ENCODE data around the gene RPP25L. TPM values are rescaled to one million over a fixed set of nuclear protein-coding genes. Genes with fewer than 3 reads are reported as not detected.
A peak's percentile ranks its signal among the peaks of the same experiment; 100 is the strongest.

Gene RPP25L
- total RNA-seq, 2 donors from 2014 or later: 36.4 to 40.7 TPM

DNA sequence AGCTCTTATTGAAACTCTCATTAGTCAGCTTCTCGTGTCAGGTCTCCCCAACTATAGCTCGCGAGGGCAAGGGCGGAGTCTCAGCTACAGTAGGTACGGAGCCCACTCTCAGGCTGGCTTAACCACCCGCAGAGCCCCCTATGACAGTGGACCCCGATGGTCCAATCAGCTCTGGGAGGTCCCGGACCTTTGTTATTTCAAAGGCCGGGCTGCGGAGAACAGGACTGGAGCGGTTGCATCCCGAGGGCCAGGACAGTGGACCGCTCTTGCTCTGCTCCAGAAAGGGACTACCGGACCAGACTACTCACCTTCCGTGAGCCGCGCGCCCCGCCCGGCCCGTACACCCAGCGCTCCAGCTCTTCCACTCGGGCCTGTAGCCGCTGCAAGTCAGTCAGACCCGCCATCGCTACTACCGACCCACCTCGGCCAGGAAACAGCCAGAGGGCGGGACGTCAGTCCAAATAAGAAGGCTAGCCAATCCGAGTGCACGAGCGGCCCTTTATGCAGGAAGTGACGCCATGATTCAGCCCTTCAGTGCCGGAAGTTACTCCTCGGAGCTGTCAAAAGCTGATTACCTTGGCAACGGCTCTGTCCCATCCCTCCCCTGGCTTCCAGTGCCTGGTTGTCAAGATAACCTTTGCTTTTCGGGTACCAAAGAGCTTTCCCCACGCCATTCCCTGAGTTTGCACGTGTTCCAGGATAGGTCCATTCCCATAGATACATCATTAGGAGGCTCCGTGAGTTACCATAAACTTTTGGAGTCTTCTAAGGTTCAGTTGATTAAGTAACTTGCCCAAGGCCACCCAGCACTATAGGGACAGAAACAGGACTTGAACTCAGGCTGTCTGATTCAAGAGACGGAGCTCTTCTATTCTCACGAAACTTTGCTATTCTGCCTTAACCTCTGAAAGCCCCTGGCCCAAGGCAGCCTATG is 8.4 kb upstream of the RPP25L start, which contains the start of gene DCTN3:
Gene DCTN3, minus strand, starts transcription at position 435 of the 934 bp plus-strand sequence. Its CDS starts 31 bp downstream, at position 404.
- ATAC-seq (peak; percentile 100), DNase-seq (peak; percentile 94)
- intact Hi-C loops (cut with DNase I, micrococcal nuclease): no loop called here

DNA sequence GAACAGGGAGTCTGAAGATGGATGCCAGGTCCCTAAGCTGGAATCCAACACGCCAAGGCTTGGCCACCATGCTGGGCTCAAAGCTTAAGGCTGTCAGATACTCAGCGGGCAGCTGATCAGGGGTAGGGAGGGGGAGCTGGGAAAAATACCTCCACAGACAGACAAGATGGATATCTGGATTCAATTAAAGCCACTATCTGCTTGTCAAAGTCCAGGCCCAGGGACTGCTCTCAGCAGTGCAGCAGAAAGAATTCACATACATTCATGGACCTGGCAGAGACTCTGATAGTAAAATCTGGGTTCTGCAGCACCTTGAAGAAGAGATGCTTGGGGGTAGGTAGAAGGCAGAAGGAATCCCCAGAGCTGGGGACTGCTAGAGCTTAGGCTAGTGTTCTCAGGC is 3.2 kb upstream of the RPP25L start:
- intact Hi-C loops (cut with DNase I, micrococcal nuclease): loop anchor here in 1 of 2 donors (10.0 kb wide), 1 partner anchor 90 kb away; no protein-coding TSS in a partner anchor
- no peak for ATAC-seq

GRCh38 chr9:34612788-34613390 is 992 bp upstream of the RPP25L start:
- DNase-seq (peak; percentile 67 to 85), ATAC-seq (peak; percentile 66)
- intact Hi-C loops (cut with DNase I, micrococcal nuclease): loop anchor here in 1 of 2 donors (10.0 kb wide), 1 partner anchor 92 kb away; no protein-coding TSS in a partner anchor

More for the DNA sequence above, 3.2 kb upstream of the RPP25L start:
- no peak for DNase-seq

- intact Hi-C loops (cut with DNase I, micrococcal nuclease): loop anchor here in 1 of 2 donors (10.0 kb wide), 1 partner anchor 93 kb away; no protein-coding TSS in a partner anchor
- ATAC-seq (peak; percentile 33), DNase-seq (no peak)
Observed at GRCh38 chr9:34611251-34611810, 566 bp downstream of the RPP25L start.

DNA sequence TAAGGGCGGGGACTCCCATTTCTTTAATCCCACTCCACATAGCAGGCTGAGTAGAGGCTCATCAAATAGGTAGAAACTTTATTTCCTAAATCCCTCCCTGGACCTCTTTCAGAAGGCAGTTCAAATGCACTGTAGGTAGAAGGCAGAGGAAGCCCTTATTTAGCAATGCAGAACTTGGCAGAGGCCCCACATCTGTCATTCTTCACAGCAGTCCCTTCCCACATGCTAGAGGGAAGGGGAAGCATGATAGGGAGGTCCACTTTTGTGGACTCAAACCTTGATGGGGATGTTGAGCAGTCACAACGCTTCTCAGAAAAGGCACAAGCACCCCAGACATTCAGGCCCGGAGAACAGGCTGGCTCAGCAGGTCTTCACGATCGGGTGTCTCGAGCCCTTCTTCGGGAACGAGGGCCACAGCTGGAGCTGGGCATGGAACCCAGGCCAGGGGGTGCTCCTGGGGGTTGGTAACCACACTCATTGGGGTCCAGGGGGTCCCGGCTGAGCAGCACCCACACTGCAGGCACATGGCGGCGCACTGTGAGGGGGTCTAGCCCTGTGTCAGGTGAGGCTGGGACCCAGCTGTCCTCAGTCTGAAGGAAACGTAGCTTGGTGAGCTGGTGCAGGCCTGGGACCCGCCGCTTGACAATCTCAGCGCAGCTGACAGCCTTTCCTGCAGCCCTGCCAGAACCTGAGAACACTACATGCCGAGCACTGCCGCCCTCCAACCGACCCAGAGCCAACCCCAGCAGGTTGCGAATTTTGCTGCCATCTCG is 1.3 kb downstream of the RPP25L start:
- ATAC-seq (no peak), DNase-seq (no peak)
- intact Hi-C loops (cut with DNase I, micrococcal nuclease): loop anchor here in 1 of 2 donors (10.0 kb wide), 1 partner anchor 94 kb away; no protein-coding TSS in a partner anchor

- ATAC-seq (no peak), DNase-seq (no peak)
- intact Hi-C loops (cut with DNase I, micrococcal nuclease): no loop called here
Observed at GRCh38 chr9:34607331-34607730, 4.6 kb downstream of the RPP25L start.

- ATAC-seq (peak; percentile 72), DNase-seq (no peak)
- intact Hi-C loops (cut with DNase I, micrococcal nuclease): no loop called here
Observed at GRCh38 chr9:34606905-34607304, 5.0 kb downstream of the RPP25L start.

DNA sequence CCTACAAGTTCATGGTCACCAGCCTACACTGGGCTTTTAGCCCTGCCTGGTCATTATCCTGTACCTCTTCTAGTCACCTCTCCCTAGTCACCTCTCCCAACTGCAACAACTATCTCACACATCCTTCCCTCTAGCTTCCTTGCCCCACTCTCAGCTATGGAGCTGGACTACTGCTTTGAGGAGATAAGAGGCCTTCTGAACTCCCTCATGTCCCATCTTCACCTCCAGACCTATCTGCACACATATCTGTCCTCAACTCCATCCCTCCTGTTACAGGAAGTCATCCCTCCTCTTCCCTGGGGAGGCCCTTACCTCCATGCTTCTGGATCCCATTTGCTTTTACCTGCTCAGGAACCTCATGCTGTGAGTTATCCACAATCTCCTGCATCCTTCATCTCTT is 5.7 kb downstream of the RPP25L start:
- ATAC-seq (no peak), DNase-seq (no peak)
- intact Hi-C loops (cut with DNase I, micrococcal nuclease): no loop called here

DNA sequence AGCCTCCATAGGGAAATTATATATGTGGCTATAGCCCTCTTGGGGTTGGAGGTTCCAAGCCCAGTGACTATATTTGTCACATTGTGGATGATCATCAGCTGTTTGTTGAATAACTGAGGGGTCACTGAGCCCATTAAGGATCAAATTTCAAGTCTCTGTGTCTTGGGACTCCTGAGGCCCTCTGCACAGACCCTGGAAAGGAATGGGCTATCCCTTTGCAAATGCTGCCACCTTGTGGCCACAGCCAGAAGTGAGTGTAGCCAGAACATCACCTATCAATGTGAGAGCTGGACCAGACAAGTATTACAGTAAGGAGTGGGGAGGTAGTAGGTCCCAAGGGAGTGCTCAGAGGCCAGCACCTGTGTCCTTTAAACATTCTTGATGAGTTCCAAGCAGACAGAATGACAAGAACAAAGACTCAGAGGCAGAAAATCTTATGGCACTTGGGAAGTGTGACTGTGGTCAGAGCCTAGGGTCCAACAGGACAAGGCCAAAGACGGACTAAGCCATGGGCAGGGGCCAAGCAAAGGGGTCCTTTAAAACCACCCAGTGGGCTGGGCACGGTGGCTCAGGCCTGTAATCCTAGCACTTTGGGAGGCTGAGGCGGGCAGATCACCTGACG is 8.2 kb downstream of the RPP25L start:
- DNase-seq (peak; percentile 61 to 87), ATAC-seq (peak; percentile 75)
- intact Hi-C loops (cut with DNase I, micrococcal nuclease): no loop called here

GRCh38 chr9:34601937-34602573 is 9.8 kb downstream of the RPP25L start:
- intact Hi-C loops (cut with DNase I, micrococcal nuclease): no loop called here
- ATAC-seq (no peak), DNase-seq (no peak)

DNA sequence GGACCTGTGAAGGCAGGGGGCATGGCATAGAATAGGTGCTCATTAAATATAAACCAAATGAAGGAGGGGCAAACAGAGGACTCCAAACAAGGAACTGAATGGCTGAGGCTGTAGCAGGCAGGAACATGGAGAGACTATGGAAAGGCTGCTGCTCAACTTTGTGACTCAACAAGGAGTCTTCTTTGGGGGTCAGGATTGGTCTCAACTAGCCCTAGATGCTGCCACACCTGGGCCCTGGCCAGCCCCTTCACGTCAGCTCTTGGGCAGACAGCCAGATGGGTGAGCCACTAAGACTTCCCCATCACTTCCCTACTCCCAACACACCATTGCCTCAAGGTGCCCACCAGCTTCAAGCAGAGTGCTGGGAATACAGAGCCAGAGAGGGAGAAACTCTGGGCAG is 11.0 kb downstream of the RPP25L start:
- DNase-seq (no peak), ATAC-seq (no peak)
- intact Hi-C loops (cut with DNase I, micrococcal nuclease): no loop called here

DNA sequence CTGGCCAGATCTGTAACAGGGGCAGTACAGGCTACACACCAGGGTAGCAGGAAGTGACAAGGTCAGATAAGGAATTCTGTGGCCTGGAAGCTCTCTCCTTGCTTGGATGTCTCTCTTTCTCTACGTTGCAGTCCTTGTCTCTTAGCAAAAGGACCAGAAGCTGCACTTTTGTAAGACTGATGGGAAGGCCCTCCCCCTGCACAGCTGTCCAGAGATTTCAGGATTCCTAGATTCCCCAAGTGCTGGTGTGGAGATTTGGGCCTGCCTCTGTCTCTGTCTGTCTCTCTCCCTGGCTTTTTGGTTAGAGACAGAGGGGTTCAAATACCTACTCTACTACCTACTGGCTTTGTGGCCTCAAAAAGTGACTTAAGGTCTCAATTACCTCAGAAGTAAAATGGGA is 12.4 kb downstream of the RPP25L start:
- ATAC-seq (no peak), DNase-seq (no peak)
- intact Hi-C loops (cut with DNase I, micrococcal nuclease): loop anchor here in 1 of 2 donors (10.0 kb wide), 1 partner anchor 185 kb away; no protein-coding TSS in a partner anchor

DNA sequence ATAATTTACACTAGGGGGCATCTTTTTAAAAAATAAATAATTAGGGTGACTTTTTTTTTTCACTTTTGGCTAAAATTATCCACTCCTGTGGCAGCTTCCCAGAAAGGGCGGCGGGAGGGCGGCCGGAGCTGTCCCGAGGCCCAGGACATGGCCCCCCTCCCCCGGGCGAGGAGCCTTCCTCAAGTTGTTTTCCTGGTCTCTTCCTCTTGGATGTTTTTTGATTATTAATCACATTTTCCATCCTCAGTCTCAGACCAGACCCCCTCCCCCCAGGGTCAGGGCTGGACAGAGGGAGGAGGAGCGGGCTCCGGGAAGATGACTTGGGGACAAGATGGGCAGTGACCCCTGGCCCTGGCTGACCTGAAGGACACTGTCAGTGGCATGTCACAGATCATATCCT is 17.7 kb downstream of the RPP25L start:
- ATAC-seq (no peak), DNase-seq (no peak)
- intact Hi-C loops (cut with DNase I, micrococcal nuclease): loop anchor here in 1 of 2 donors (5.0 to 10.0 kb wide), 2 partner anchors 47 to 179 kb away; no protein-coding TSS in a partner anchor

GRCh38 chr9:34592895-34593601 is 18.8 kb downstream of the RPP25L start:
- DNase-seq: peak; percentile 39
- intact Hi-C loops (cut with DNase I, micrococcal nuclease): loop anchor here in 1 of 2 donors (5.0 to 10.0 kb wide), 2 partner anchors 46 to 178 kb away; no protein-coding TSS in a partner anchor
- peak; percentile 10 for ATAC-seq

DNA sequence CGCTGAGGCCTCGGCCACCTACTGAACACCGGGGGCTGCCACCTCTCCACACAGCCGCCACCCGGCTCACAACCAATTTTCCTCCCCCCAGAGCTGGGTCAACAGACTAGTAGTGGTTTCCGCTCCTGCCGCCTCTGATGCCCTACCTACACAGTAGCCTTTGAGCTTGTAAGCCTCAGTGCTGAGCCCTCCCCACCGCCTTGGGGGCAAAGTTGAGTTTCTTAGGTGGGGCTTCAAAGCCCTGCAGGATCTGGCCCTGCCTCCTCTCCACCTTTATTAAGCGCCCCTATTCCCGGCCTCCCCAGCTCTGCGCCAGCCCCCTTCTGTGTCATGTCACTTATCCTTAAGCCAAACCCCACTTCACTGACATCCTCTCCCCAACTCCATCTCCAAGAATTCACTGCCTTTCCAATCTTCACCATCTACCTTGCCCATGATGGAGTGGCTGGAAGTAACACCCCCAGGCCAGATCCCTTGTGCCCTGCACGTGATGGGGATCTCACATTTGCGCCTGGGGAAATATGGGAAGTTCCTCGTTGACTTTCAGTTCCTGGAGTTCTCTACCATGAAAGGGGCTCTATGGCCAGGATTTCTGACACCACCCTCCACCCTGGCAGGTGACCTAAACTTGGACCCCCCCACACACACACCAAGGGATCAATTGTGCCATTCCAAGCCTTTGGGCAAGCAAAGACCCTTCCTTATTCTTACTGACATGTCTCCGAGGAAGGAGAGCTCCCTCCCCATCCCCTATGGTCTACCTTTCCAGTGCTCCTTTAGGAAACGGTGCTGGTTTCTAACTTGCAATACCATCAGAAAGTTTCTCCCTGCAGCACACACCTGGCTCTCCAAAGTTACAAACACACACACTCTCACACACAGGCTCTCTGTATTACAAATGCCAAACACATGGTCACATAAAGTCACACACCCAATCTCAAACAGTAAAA is 19.7 kb downstream of the RPP25L start:
- intact Hi-C loops (cut with DNase I, micrococcal nuclease): loop anchor here in 1 of 2 donors (5.0 to 10.0 kb wide), 2 partner anchors 45 to 177 kb away; no protein-coding TSS in a partner anchor
- peak in 1 of 2 donors; percentile 15 for DNase-seq
- no peak for ATAC-seq
